Measurements from ENCODE around the gene GRID1.

GRID1 gene

GRCh38 chr10:85902051-85902450 lies 464.5 kb downstream of the GRID1 start:
- no peak for DNase-seq

- DNase-seq, result no peak
These were observed 465.0 kb downstream of the GRID1 start for GRCh38 chr10:85901599-85901998.

GRCh38 chr10:85900487-85900886 lies 466.1 kb downstream of the GRID1 start:
- DNase-seq, result no peak

DNA sequence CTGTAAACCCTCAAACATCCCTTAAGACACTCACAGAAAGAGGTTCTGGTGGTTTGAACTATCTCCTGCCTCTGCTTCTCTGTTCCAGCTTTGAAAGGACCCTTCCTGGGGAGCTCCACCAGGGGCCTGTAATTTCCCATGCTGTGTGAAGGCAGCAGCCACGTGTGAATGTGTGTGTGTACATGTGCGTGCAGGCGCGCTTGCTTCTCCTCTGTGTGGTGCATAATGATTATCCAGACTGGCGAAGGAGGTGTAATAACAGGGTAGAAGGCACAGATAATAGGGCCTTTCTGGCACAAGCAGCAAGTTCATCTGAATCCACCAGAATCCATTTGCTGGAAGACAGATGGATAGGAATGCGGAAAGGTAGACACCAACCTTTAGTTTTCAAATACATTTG lies 466.5 kb downstream of the GRID1 start:
- no peak for DNase-seq

- no peak for DNase-seq
These were observed 475.1 kb downstream of the GRID1 start for GRCh38 chr10:85891472-85891871.

DNA sequence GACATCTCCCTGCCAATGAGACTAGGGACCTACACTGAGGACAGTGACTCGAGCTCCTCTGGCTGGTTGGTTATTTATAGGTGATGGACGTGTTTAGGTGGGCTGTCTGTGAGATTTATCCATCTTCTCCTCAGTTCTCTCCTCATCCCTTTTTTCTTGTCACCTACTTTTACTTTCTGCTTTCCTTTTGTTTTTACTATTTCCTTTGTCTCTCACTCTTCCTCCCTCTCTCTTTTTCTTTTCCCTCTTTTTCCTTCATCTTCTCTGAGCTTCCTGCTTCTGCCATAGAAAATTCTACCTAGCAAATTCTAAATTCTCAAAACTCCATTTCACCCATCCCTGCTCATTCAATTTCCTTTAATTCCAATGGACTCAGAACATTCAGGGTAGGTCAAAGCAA lies 478.0 kb downstream of the GRID1 start:
- no peak for DNase-seq

DNA sequence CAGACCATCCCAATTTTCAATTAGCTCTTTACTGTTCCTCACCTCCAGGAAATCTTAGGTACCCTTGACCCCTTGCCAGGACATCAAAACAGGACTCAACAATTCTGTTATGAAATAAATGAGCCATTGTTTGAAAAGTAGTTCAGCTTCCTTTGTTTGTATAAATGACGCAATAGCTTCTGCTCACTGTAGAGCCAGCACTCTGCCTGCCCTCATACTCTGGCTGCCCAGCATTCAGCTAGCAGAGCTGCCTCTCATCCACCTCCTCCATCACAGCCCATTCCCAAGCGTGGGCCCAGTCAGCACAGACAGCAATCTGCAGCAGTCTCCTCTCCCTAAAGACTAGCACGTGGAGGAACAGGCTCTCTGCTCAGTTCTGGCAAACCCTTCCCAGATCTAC lies 478.6 kb downstream of the GRID1 start:
- DNase-seq, result no peak

DNA sequence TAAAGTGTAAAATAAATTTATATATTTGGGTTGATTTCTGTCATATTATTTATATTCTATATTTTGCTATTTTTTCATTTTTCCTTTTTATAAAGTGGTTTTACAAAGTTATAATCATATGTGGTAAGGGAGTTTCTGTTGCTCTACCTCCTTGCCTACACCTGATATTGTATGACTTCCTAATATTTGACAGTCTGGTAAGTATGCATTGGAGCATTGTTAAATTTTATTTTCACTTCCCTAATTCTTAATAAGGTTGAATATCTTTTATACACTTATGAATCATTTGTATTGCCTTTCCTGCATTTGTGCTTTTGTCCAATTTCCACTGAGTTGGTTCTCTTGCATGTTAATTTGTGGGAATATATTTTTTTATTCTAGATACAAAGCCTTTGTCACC lies 492.4 kb downstream of the GRID1 start:
- DNase-seq, result no peak

GRCh38 chr10:85873063-85873462 lies 493.5 kb downstream of the GRID1 start:
- no peak for DNase-seq

DNA sequence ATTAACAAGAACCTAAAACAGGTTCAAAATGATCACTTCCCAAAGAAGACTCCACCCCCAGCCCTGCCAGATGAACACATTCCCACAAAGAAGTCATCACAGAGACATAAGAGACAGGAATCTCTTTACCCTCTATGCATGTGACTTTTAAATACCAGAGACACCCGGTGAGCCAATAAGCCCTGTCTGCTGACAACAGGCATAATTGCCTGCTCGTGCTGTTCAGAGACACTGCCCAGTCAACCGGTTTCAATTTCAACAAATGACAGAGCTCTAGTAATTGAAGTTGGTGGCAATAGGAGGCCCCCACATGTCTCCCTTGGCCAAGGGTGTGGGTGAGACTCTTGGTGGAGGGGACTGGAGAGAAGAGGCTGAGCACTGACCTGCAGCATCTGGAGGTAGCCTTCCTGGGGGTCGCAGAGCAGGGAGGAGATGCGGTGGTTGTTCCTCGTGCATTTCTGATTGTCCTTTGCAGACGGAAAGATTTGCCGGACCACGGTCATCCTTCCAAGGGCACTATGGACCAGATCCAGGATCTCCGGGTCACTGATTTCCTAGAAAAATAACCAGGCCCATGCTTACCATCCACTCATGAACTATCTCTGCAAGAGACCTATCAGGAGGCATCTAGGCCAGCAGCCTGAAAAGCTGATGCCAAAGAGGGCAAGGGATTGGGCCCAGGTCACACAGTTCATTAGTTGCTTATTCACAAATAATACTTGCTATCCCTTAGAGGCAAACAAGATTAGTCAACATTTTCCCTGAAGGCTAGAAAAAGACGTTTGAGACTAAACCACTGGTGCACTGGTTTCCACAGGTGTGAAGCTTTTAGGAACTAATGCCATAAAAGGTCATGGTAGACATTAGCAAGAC lies 497.7 kb downstream of the GRID1 start:
- DNase-seq, result no peak

DNA sequence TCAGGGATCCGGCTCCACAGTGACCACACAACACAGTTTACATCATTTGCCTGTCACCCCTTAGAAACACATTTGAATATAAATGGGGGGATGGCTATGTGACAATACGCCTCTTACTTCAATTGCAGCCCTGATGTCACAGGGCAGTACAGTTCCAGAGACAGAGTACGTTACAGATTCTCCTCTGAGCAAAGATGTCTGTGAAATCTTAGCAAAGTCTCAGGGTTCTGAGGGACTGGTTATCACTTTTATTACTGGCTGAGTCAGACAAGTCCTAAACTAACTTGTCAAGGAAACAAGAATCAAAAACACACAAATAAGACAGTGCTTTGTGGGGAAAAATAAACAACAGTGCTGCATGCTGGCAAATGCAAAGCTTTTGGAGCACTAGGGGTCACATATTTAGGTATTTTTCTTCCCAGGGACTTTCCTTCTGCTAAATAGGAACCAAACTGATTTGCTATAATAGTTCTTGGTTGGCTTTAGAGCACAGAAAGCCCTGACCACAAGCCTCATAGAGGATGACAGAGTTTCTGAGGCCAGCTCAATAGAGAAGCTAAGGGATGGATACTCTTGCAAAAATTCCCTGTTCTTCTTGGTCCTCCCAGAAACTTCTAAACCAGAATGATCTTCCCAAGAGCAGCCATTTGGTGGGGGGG lies 501.6 kb downstream of the GRID1 start:
- DNase-seq, result no peak

- no peak for DNase-seq
These were observed 502.4 kb downstream of the GRID1 start for GRCh38 chr10:85864173-85864549.

DNA sequence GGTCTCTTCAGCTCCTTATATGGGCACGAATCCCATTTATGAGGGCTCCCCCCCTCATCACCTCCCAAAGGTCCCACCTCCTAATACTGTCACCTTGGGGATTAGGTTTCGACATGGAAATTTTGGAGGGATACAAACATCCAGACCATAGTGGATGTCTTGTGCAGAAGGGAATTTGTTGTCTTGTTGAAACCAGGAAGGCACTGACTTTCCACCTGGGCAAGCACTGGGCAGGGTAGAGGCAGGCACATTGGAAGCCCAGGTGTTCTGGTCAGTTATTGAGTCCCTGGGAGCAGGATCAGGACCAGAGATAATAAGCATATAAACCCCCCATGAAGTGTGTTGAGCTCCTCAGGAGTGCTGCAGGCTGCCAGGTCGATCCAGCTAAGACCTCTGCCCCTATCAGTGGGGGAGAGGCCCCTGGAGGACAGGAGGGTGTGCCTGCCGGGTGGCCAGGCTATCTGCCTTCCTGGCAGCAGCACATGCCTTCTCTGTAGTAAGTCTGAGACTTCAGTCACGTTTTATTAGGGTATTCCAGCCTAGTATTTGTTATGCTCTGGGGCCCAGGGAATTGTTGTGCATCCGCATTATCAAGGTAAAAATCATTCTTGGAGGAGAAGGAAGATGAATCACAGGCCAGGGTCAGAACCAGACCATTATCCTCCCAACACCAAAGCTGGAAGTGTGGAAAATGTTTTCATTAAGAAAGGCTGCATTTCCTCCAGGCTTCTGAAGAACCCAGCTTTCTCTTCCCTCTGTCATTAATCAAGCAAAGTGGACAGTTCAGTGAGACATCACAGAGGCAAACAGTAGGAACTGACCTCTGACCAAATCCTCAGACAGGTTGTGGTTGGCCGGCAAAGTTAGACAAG lies 503.1 kb downstream of the GRID1 start:
- DNase-seq, result no peak

DNA sequence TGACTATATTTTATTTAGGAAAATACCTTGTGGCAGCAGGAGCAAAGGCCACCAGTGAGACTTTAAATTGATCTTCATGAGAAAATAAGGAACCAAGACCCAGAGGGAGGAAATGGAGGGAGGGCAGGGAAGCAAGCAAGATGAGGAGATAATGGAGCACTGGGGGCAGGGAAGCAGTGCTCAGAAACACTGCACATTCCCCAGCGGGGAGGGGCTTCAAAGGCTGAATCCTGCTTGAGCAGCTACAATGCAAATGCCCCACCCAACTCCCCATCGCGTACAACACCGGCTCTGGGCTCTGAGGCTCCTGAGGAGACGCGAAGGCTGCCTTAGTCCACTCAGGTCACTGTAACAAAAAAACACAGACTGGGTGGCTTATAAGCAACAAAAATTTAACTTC lies 503.8 kb downstream of the GRID1 start:
- DNase-seq, result peak; percentile 16

GRCh38 chr10:85861513-85862197 lies 504.9 kb downstream of the GRID1 start:
- no peak for DNase-seq

- DNase-seq, result no peak
These were observed 506.7 kb downstream of the GRID1 start for GRCh38 chr10:85859859-85860258.

GRCh38 chr10:85858776-85859515 lies 507.6 kb downstream of the GRID1 start:
- DNase-seq, result no peak

- DNase-seq, result no peak
These were observed 508.8 kb downstream of the GRID1 start for GRCh38 chr10:85857791-85858190.

DNA sequence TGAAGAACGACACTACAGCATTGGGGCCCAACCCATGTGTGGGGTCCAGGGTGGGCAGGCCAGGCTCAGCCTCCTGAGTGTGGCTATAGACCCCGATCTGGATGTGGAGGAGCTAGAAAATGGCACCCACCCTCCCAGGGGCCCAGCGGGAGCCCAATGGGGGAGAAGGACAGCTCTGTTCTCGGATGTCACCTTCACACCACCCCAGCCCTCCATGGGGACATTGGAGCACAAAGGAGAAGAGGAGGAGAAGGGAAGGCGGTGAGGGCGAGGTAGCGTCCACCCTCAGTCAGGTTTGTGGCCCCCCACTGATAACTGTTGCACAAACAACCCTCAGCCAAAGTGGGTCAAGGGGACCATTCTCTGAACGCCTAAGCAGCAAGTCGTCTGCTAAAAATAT lies 509.3 kb downstream of the GRID1 start:
- DNase-seq, result no peak

- DNase-seq, result no peak
These were observed 514.7 kb downstream of the GRID1 start for GRCh38 chr10:85851934-85852333.

DNA sequence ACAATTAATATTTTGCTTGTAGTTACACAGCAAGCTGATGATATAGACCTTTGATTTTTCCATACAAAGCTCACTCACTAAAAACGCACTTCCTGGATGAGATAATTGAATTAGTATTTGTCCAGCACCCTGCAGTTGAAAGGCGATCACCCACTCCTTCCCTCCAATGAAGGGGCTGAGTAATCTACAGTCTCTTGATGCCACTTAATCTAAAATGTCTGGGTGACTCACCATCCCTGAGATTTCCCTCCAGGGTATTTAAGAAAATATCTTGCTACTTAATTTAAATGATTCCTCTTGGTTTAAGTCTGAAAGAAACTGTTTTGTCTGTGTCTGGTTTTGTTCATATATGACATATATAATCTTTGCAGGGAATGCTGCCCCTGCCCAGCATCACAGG lies 515.3 kb downstream of the GRID1 start:
- DNase-seq, result no peak

- no peak for DNase-seq
These were observed 515.9 kb downstream of the GRID1 start for GRCh38 chr10:85850736-85851135.
